ENCODE results near the gene CDK11B. TPM values are rescaled to one million over a fixed set of nuclear protein-coding genes. Genes with fewer than 3 reads are reported as not detected.
"Not testable (repeated sequence)": the region's sequence is repeated elsewhere in the genome, so short reads cannot be mapped to it uniquely, and the experiment has no call there.

CDK11B gene
- total and polyA plus RNA-seq, 2 of the 8 experiments (the other 6 are each of a cell fraction or from before 2014, with no cell fraction given), result 11.1 to 31.9 TPM

- H2AK5ac ChIP-seq (ENCODE audit: low read depth, low read length); FAIRE-seq; H4K20me1 ChIP-seq (replicated peaks in 1 of 2; ENCODE audit: control insufficient read depth in 1 of 2, insufficient read depth in 2 of 2, low read length in 2 of 2); H3K9me3 ChIP-seq (ENCODE audit: insufficient read depth in 2 of 2, low read depth in 1 of 2, low read length in 1 of 2); H4K91ac ChIP-seq (replicated peaks; ENCODE audit: insufficient read length, low read length); H3K27ac ChIP-seq (ENCODE audit: low read depth, low read length); H2BK5ac ChIP-seq (ENCODE audit: low read depth, low read length); H2BK15ac ChIP-seq (ENCODE audit: low read length); H3K27me3 ChIP-seq (replicated peaks in 1 of 4; ENCODE audit: control insufficient read depth in 3 of 4, extremely low read depth in 1 of 4, insufficient read depth in 3 of 4, low read length in 3 of 4); H3K79me1 ChIP-seq (ENCODE audit: low read depth, low read length); H3K23ac ChIP-seq (ENCODE audit: insufficient read length); CTCF ChIA-PET (ENCODE audit: partially characterized antibody); POLR2A ChIA-PET (ENCODE audit: partially characterized antibody); H3K4ac ChIP-seq (replicated peaks; ENCODE audit: insufficient read length, low read depth, low read length); H3K56ac ChIP-seq (replicated peaks; ENCODE audit: insufficient read length, low read depth, low read length); H3K4me3 ChIP-seq (ENCODE audit: extremely low read depth in 1 of 4, insufficient read depth in 2 of 4, low read depth in 3 of 4, low read length in 4 of 4); H2AFZ ChIP-seq (ENCODE audit: low read length); H2BK120ac ChIP-seq (replicated peaks; ENCODE audit: low read depth, low read length); H2BK20ac ChIP-seq (ENCODE audit: low read length); H4K5ac ChIP-seq (ENCODE audit: insufficient read length, low read depth, low read length); H3K4me2 ChIP-seq (ENCODE audit: insufficient read depth in 1 of 2, low read depth in 2 of 2, low read length in 2 of 2); H3K4me1 ChIP-seq (replicated peaks in 1 of 4; ENCODE audit: control insufficient read depth in 3 of 4, insufficient read depth in 4 of 4, low read length in 3 of 4); H4K8ac ChIP-seq (ENCODE audit: extremely low read depth, insufficient read depth, low read length); H3K23me2 ChIP-seq (ENCODE audit: low read depth, low read length); H2BK12ac ChIP-seq (ENCODE audit: low read depth, low read length); H3K14ac ChIP-seq (ENCODE audit: insufficient read length); H3K9ac ChIP-seq (replicated peaks in 1 of 4; ENCODE audit: extremely low read depth in 1 of 4, low read depth in 3 of 4, low read length in 3 of 4); DNase-seq (ENCODE audit: low read depth in 1 of 2, low spot score in 2 of 2); H3K79me2 ChIP-seq (ENCODE audit: control insufficient read depth in 1 of 2, insufficient read depth in 2 of 2, low read length in 2 of 2); H3K18ac ChIP-seq (ENCODE audit: extremely low read depth, low read length): not testable (repeated sequence)
- peaks cover 0 to 15% (median 5%) of the 10 kb centered on the region in 4 experiments; a peak in 5 of 8 replicates for H3K36me3 ChIP-seq (ENCODE audit: control insufficient read depth in 2 of 4, insufficient read depth in 4 of 4, low read length in 3 of 4)
- 91% methylated on average over 13 of the region's 16 CpGs; no CpG with 5 or more reads in 1 of the 2 experiments for whole genome bisulfite sequencing, 2 experiments (ENCODE audit: extremely low coverage in 1 of 2, insufficient coverage in 1 of 2, insufficient read length in 1 of 2, insufficient replicate concordance in 2 of 2, low coverage in 1 of 2, low lambda C conversion rate in 2 of 2, missing lambda C conversion rate in 1 of 2)
Observed at GRCh38 chr1:1639368-1639767, 19.4 kb downstream of the CDK11B start.

DNA sequence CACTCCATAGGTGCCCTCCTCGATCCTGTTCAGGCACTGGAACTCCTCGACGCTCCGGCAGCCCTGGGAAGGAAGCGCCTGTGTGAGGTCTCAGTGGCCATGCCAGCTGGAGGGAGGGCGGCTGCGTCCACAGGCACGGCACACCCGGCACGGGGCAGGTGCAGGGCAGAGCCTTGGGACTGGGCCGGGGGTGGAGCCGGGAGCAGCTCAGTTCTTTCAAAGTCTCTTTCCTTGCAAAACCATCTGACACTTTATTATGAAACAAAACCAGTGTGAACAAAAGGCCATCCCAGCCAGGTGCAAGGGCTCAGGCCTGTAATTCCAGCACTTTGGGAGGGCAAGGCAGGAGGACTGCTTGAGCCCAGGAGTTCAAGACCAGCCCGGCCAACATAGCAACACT, 20.3 kb downstream of the CDK11B start:
- H2BK120ac ChIP-seq (replicated peaks; ENCODE audit: low read depth, low read length); H3K9me3 ChIP-seq (ENCODE audit: insufficient read depth in 2 of 2, low read depth in 1 of 2, low read length in 1 of 2); H3K4me2 ChIP-seq (ENCODE audit: insufficient read depth in 1 of 2, low read depth in 2 of 2, low read length in 2 of 2); H2BK20ac ChIP-seq (ENCODE audit: low read length); POLR2A ChIA-PET (ENCODE audit: partially characterized antibody); H3K23me2 ChIP-seq (ENCODE audit: low read depth, low read length); H2BK5ac ChIP-seq (ENCODE audit: low read depth, low read length); DNase-seq (ENCODE audit: low read depth in 1 of 2, low spot score in 2 of 2); H3K56ac ChIP-seq (replicated peaks; ENCODE audit: insufficient read length, low read depth, low read length); H4K20me1 ChIP-seq (replicated peaks in 1 of 2; ENCODE audit: control insufficient read depth in 1 of 2, insufficient read depth in 2 of 2, low read length in 2 of 2); H2AK5ac ChIP-seq (ENCODE audit: low read depth, low read length); H3K27ac ChIP-seq (ENCODE audit: low read depth, low read length); H3K18ac ChIP-seq (ENCODE audit: extremely low read depth, low read length); H3K23ac ChIP-seq (ENCODE audit: insufficient read length); H3K14ac ChIP-seq (ENCODE audit: insufficient read length); H3K4me3 ChIP-seq (ENCODE audit: extremely low read depth in 1 of 4, insufficient read depth in 2 of 4, low read depth in 3 of 4, low read length in 4 of 4); H2BK12ac ChIP-seq (ENCODE audit: low read depth, low read length); H3K27me3 ChIP-seq (replicated peaks in 1 of 4; ENCODE audit: control insufficient read depth in 3 of 4, extremely low read depth in 1 of 4, insufficient read depth in 3 of 4, low read length in 3 of 4); H3K79me2 ChIP-seq (ENCODE audit: control insufficient read depth in 1 of 2, insufficient read depth in 2 of 2, low read length in 2 of 2); CTCF ChIA-PET (ENCODE audit: partially characterized antibody); H4K91ac ChIP-seq (replicated peaks; ENCODE audit: insufficient read length, low read length); H2BK15ac ChIP-seq (ENCODE audit: low read length); FAIRE-seq; H4K5ac ChIP-seq (ENCODE audit: insufficient read length, low read depth, low read length); H3K4ac ChIP-seq (replicated peaks; ENCODE audit: insufficient read length, low read depth, low read length); H2AFZ ChIP-seq (ENCODE audit: low read length); H3K9ac ChIP-seq (replicated peaks in 1 of 4; ENCODE audit: extremely low read depth in 1 of 4, low read depth in 3 of 4, low read length in 3 of 4); H3K4me1 ChIP-seq (replicated peaks in 1 of 4; ENCODE audit: control insufficient read depth in 3 of 4, insufficient read depth in 4 of 4, low read length in 3 of 4); H4K8ac ChIP-seq (ENCODE audit: extremely low read depth, insufficient read depth, low read length); H3K79me1 ChIP-seq (ENCODE audit: low read depth, low read length): not testable (repeated sequence)
- 100% methylated on average over 6 of the region's 13 CpGs; no CpG with 5 or more reads in 1 of the 2 experiments for WGBS, 2 experiments (ENCODE audit: extremely low coverage in 1 of 2, insufficient coverage in 1 of 2, insufficient read length in 1 of 2, insufficient replicate concordance in 2 of 2, low coverage in 1 of 2, low lambda C conversion rate in 2 of 2, missing lambda C conversion rate in 1 of 2)
- H3K36me3 ChIP-seq (ENCODE audit: control insufficient read depth in 2 of 4, insufficient read depth in 4 of 4, low read length in 3 of 4), result peaks cover 0 to 15% (median 5%) of the 10 kb centered on the region in 4 experiments; a peak in 5 of 8 replicates
